GM21529 (cell line): ENCODE data around the gene FXYD6.
"Not testable (repeated sequence)": the region's sequence is repeated elsewhere in the genome, so short reads cannot be mapped to it uniquely, and the experiment has no call there.

Experiments used
- ATAC-seq: cut with Tn5 transposase; IDR thresholded peaks from one replicate; pipeline ENCODE4 v1.9.1; 2021; ENCODE audit not compliant: unreplicated experiment

Gene FXYD6

GRCh38 chr11:117876341-117877119 is at the start of gene FXYD6:
TSS of gene FXYD6 (minus strand) at chr11:117876658. CDS start at chr11:117842776, 33,882 bp downstream.
- ATAC-seq: no peak

- not testable (repeated sequence) for ATAC-seq
Measured at GRCh38 chr11:117926166-117926565, 49.7 kb upstream of the FXYD6 start.

GRCh38 chr11:117925198-117925925 is 48.9 kb upstream of the FXYD6 start:
- no peak for ATAC-seq

- ATAC-seq: no peak
Measured at GRCh38 chr11:117924631-117925170, 48.2 kb upstream of the FXYD6 start.

GRCh38 chr11:117923773-117924172 is 47.3 kb upstream of the FXYD6 start:
- ATAC-seq: no peak

GRCh38 chr11:117923275-117923674 is 46.8 kb upstream of the FXYD6 start:
- no peak for ATAC-seq

- ATAC-seq: no peak
Measured at GRCh38 chr11:117921893-117922292, 45.4 kb upstream of the FXYD6 start.

- ATAC-seq: no peak
Measured at GRCh38 chr11:117921456-117921855, 45.0 kb upstream of the FXYD6 start.

- no peak for ATAC-seq
Measured at GRCh38 chr11:117919781-117920221, 43.3 kb upstream of the FXYD6 start.

- ATAC-seq: no peak
Measured at GRCh38 chr11:117919341-117919740, 42.9 kb upstream of the FXYD6 start.

- ATAC-seq: no peak
Measured at GRCh38 chr11:117918366-117919255, 42.2 kb upstream of the FXYD6 start.

- no peak for ATAC-seq
Measured at GRCh38 chr11:117917591-117918151, 41.2 kb upstream of the FXYD6 start.

- no peak for ATAC-seq
Measured at GRCh38 chr11:117916956-117917355, 40.5 kb upstream of the FXYD6 start.

- ATAC-seq: no peak
Measured at GRCh38 chr11:117915672-117916235, 39.3 kb upstream of the FXYD6 start.

- no peak for ATAC-seq
Measured at GRCh38 chr11:117914991-117915618, 38.6 kb upstream of the FXYD6 start.

- no peak for ATAC-seq
Measured at GRCh38 chr11:117914398-117914761, 37.9 kb upstream of the FXYD6 start.

GRCh38 chr11:117913736-117914397 is 37.4 kb upstream of the FXYD6 start:
- no peak for ATAC-seq

GRCh38 chr11:117912497-117912896 is 36.0 kb upstream of the FXYD6 start:
- no peak for ATAC-seq

- ATAC-seq: no peak
Measured at GRCh38 chr11:117911694-117912093, 35.2 kb upstream of the FXYD6 start.
